Measurements from ENCODE around the gene GPR137. TPM values are rescaled to one million over a fixed set of nuclear protein-coding genes. Genes with fewer than 3 reads are reported as not detected.

Gene GPR137
- total RNA-seq, 1 donor from 2014 or later, result 24.8 TPM

DNA sequence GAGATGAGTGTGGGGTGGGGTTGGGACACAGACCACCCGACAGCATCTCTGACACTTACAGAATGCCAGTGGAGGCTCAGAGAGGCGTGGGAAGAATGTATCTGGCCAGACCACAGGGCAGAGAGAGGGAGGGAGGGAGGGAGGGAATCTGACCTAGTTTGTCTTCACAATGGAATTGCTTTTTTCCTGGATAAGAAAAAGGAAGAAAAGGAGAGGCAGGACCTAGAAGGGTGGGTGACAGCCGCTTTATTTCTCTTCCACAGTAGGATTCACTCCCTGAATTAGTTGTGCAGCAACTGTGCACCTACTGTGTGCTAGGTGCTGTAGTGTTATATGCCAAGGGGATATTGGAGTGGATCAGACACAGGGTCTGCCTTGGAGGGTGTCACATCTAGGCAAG is 9.1 kb downstream of the GPR137 start:
- DNase-seq (ENCODE audit: low read depth), result no peak
- TF ChIP-seq, protein P1, sequence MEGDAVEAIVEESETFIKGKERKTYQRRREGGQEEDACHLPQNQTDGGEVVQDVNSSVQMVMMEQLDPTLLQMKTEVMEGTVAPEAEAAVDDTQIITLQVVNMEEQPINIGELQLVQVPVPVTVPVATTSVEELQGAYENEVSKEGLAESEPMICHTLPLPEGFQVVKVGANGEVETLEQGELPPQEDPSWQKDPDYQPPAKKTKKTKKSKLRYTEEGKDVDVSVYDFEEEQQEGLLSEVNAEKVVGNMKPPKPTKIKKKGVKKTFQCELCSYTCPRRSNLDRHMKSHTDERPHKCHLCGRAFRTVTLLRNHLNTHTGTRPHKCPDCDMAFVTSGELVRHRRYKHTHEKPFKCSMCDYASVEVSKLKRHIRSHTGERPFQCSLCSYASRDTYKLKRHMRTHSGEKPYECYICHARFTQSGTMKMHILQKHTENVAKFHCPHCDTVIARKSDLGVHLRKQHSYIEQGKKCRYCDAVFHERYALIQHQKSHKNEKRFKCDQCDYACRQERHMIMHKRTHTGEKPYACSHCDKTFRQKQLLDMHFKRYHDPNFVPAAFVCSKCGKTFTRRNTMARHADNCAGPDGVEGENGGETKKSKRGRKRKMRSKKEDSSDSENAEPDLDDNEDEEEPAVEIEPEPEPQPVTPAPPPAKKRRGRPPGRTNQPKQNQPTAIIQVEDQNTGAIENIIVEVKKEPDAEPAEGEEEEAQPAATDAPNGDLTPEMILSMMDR (conservative IDR thresholded peaks at IDR 0.05; ENCODE audit: low read depth, low read length), result no peak
- H3K4me3 ChIP-seq (ENCODE audit: low read depth, low read length), result no peak overlapping the region

- no peak for DNase-seq (ENCODE audit: low read depth)
- H3K4me3 ChIP-seq (ENCODE audit: low read depth, low read length), result no peak overlapping the region
- TF ChIP-seq, protein P1 (conservative IDR thresholded peaks at IDR 0.05; ENCODE audit: low read depth, low read length), result no peak
Measured at GRCh38 chr11:64295760-64296159, 10.1 kb downstream of the GPR137 start.

DNA sequence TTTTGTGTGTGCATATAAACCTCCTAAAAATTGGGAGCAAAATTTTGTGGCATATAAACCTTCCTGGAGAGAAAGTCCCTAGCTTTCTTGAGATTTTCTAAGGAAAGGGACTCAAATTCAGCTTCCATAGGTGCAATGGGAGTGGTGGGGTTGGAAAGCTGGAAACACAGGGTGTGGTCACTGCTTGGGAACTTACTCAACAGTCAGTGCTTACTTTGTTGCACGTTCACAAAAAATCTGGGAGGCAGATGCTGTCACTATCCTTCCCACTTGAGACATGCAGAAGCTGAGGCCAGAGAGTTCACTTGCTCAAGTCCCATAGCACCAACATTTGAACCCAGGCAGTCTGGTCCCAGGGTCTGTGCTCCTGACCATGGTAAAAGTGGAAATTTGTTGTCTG is 10.6 kb downstream of the GPR137 start:
- H3K4me3 ChIP-seq (ENCODE audit: low read depth, low read length), result no peak overlapping the region
- TF ChIP-seq, protein P1 (conservative IDR thresholded peaks at IDR 0.05; ENCODE audit: low read depth, low read length), result no peak
- DNase-seq (ENCODE audit: low read depth), result no peak

GRCh38 chr11:64296830-64297698 is 11.4 kb downstream of the GPR137 start:
- no peak overlapping the region for H3K4me3 ChIP-seq (ENCODE audit: low read depth, low read length)
- TF ChIP-seq, protein P1 (conservative IDR thresholded peaks at IDR 0.05; ENCODE audit: low read depth, low read length), result no peak
- no peak for DNase-seq (ENCODE audit: low read depth)

GRCh38 chr11:64297699-64298358 is 12.2 kb downstream of the GPR137 start:
- H3K4me3 ChIP-seq (ENCODE audit: low read depth, low read length), result no peak overlapping the region
- TF ChIP-seq, protein P1 (conservative IDR thresholded peaks at IDR 0.05; ENCODE audit: low read depth, low read length), result no peak
- no peak for DNase-seq (ENCODE audit: low read depth)

DNA sequence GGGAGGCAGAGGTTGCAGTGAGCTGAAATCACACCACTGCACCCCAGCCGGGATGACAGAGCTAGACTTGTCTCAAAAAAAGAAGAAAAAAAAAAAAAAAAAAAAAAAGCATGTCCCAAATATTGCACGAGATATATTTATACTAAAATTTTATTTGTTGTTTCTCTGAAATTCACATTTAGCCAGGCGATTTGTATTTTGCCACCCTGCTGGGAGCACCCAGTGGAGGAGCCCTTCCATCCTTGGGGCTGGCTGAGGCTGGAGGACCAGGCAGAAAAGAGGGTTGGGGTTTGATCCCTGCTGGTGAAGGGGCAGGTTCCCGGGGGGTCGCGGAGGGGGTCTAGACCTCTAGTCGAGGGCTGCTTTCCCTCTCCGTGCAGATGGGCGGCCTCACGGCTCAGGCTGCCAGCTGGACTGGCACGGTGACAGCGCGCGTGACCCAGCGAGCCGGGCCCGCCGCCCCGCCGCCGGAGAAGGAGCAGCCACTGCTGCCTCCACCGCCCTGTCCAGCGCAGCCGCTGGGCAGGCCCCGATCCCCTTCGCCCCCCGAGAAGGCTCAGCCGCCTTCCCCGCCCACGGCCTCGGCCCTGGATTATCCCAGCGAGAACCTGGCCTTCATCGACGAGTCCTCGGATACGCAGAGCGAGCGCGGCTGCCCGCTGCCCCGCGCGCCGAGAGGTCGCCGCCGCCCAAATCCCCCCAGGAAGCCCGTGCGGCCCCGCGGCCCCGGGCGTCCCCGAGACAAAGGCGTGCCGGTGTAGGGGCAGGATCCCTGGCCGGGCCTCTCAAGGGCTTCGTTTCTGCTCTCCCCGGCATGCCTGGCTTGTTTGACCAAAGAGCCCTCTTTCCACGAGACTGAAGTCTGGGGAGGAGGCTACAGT is 13.6 kb downstream of the GPR137 start:
- TF ChIP-seq, protein P1 (conservative IDR thresholded peaks at IDR 0.05; ENCODE audit: low read depth, low read length), result no peak
- peak overlapping the region; percentile 38 for H3K4me3 ChIP-seq (ENCODE audit: low read depth, low read length)
- no peak for DNase-seq (ENCODE audit: low read depth)
